NT2/D1 (cell line): ENCODE data around the gene MAST4.

Source experiments
- DNase-seq: peaks from one replicate; pipeline ENCODE4 v3.0.0-alpha.2; 2011; ENCODE audit warnings: low read depth, low spot score
- H3K27me3 ChIP-seq: 2 replicates; pipeline ENCODE4 v1.6.0; 2011; ENCODE audit warnings: mild to moderate bottlenecking; ENCODE audit not compliant: insufficient read length, insufficient read depth
- H3K36me3 ChIP-seq: 2 replicates; pipeline ENCODE4 v1.6.1; 2011; ENCODE audit warnings: mild to moderate bottlenecking, low read length, mixed read lengths; ENCODE audit not compliant: insufficient read depth, insufficient read length
- H3K4me1 ChIP-seq: 2 replicates; pipeline ENCODE4 v1.5.1; 2011; ENCODE audit not compliant: insufficient read depth, insufficient read length
- H3K4me3 ChIP-seq: 2 replicates; pipeline ENCODE4 v1.5.1; 2011; ENCODE audit warnings: low read depth; ENCODE audit not compliant: insufficient read length
- H3K9ac ChIP-seq: 2 replicates; pipeline ENCODE4 v1.6.0; 2011; ENCODE audit warnings: low read depth; ENCODE audit not compliant: insufficient read length
- H3K9me3 ChIP-seq: 2 replicates; pipeline ENCODE4 v1.5.1; 2011; ENCODE audit warnings: mild to moderate bottlenecking, low read length; ENCODE audit not compliant: insufficient read depth
- SUZ12 ChIP-seq: IDR thresholded peaks from 2 replicates; pipeline ENCODE4 v1.6.1; 2011; ENCODE audit not compliant: insufficient read length, insufficient read depth; ENCODE audit errors: extremely low read depth
- YY1 ChIP-seq: IDR thresholded peaks from 2 replicates; pipeline ENCODE4 v1.6.1; 2011; ENCODE audit not compliant: insufficient read length, insufficient read depth
- ZNF274 ChIP-seq: IDR thresholded peaks from 2 replicates; pipeline ENCODE4 v1.6.1; 2011; ENCODE audit warnings: mild to moderate bottlenecking, low read depth, low read length

MAST4 gene

GRCh38 chr5:66606713-66607112, 10.5 kb downstream of the MAST4 start:
- Histone ChIP-seq H3K4me1 (no peaks in the 10 kb centered on the region), H3K9ac (no peak overlapping the region), H3K36me3 (no peaks in the 10 kb centered on the region), H3K9me3 (no peaks in the 10 kb centered on the region), H3K4me3 (no peak overlapping the region), H3K27me3 (no peaks in the 10 kb centered on the region)
- DNase-seq, result no peak
- TF ChIP-seq ZNF274 (no peak), SUZ12 (no peak), YY1 (no peak)

GRCh38 chr5:66608501-66608900, 12.3 kb downstream of the MAST4 start:
- H3K4me3 ChIP-seq, result no peak overlapping the region
- H3K9ac ChIP-seq, result no peak overlapping the region
- no peaks in the 10 kb centered on the region for H3K9me3 ChIP-seq
- DNase-seq, result no peak
- no peaks in the 10 kb centered on the region for H3K27me3 ChIP-seq
- H3K4me1 ChIP-seq, result no peaks in the 10 kb centered on the region
- TF ChIP-seq ZNF274, result no peak
- no peaks in the 10 kb centered on the region for H3K36me3 ChIP-seq

GRCh38 chr5:66609615-66610014, 13.4 kb downstream of the MAST4 start:
- H3K27me3 ChIP-seq, result no peaks in the 10 kb centered on the region
- no peaks in the 10 kb centered on the region for H3K4me1 ChIP-seq
- H3K9ac ChIP-seq, result no peak overlapping the region
- H3K9me3 ChIP-seq, result no peaks in the 10 kb centered on the region
- DNase-seq, result no peak
- no peaks in the 10 kb centered on the region for H3K36me3 ChIP-seq
- TF ChIP-seq SUZ12 (no peak), ZNF274 (no peak), YY1 (no peak)
- H3K4me3 ChIP-seq, result no peak overlapping the region

- Histone ChIP-seq H3K36me3 (no peaks in the 10 kb centered on the region), H3K4me3 (no peak overlapping the region), H3K9me3 (no peaks in the 10 kb centered on the region), H3K27me3 (no peaks in the 10 kb centered on the region), H3K4me1 (no peaks in the 10 kb centered on the region), H3K9ac (no peak overlapping the region)
- no peak for TF ChIP-seq ZNF274
- TF ChIP-seq SUZ12, result no peak
- TF ChIP-seq YY1, result no peak
- DNase-seq, result no peak
Measured at GRCh38 chr5:66612226-66612625, 16.0 kb downstream of the MAST4 start.

GRCh38 chr5:66615136-66615535, 18.9 kb downstream of the MAST4 start:
- Histone ChIP-seq H3K27me3 (no peaks in the 10 kb centered on the region), H3K9me3 (no peaks in the 10 kb centered on the region), H3K9ac (no peak overlapping the region), H3K4me3 (no peak overlapping the region), H3K36me3 (no peaks in the 10 kb centered on the region), H3K4me1 (no peaks in the 10 kb centered on the region)
- no peak for TF ChIP-seq YY1
- no peak for TF ChIP-seq ZNF274
- no peak for TF ChIP-seq SUZ12
- DNase-seq, result no peak

GRCh38 chr5:66615894-66616293, 19.7 kb downstream of the MAST4 start:
- DNase-seq, result no peak
- Histone ChIP-seq H3K27me3 (no peaks in the 10 kb centered on the region), H3K36me3 (no peaks in the 10 kb centered on the region), H3K4me3 (no peak overlapping the region), H3K9ac (no peak overlapping the region), H3K9me3 (no peaks in the 10 kb centered on the region), H3K4me1 (no peaks in the 10 kb centered on the region)
- TF ChIP-seq ZNF274 (no peak), SUZ12 (no peak), YY1 (no peak)

GRCh38 chr5:66616520-66617225, 20.5 kb downstream of the MAST4 start:
- no peak for TF ChIP-seq SUZ12
- Histone ChIP-seq H3K9me3 (no peaks in the 10 kb centered on the region), H3K4me3 (no peak overlapping the region), H3K9ac (no peak overlapping the region), H3K27me3 (no peaks in the 10 kb centered on the region), H3K36me3 (no peaks in the 10 kb centered on the region), H3K4me1 (no peaks in the 10 kb centered on the region)
- DNase-seq, result no peak
